ENCODE data around the gene RGS17. TPM values are rescaled to one million over a fixed set of nuclear protein-coding genes. Genes with fewer than 3 reads are reported as not detected.

RGS17 gene
- polyA plus RNA-seq, 6 donors from 2014 or later, result not detected

GRCh38 chr6:153059757-153060156 is 71.3 kb downstream of the RGS17 start:
- peaks cover 0 to 8% of the 10 kb centered on the region in 2 donors for H3K36me3 Mint-ChIP-seq

GRCh38 chr6:153059311-153059710 is 71.8 kb downstream of the RGS17 start:
- Mint-ChIP-seq H3K4me1 (no peaks in the 10 kb centered on the region), H3K9me3 (peaks cover 3 to 15% (median 9%) of the 10 kb centered on the region in 7 donors), H3K36me3 (peaks cover 0 to 8% of the 10 kb centered on the region in 2 donors), H3K27ac (no peak overlapping the region), H3K27me3 (peaks cover 7 to 15% (median 13%) of the 10 kb centered on the region in 3 donors), H3K4me3 (no peak overlapping the region)
- DNase-seq (no peak), ATAC-seq (ENCODE audit: low read depth in 2 of 2) (no peak)

More at GRCh38 chr6:153059757-153060156, 71.3 kb downstream of the RGS17 start:
- Mint-ChIP-seq H3K27ac (peak overlapping the region in 1 of 6 donors; percentile 27), H3K4me3 (no peak overlapping the region), H3K27me3 (peaks cover 8 to 15% (median 11%) of the 10 kb centered on the region in 3 donors), H3K9me3 (peaks cover 5 to 15% (median 9%) of the 10 kb centered on the region in 7 donors), H3K4me1 (no peaks in the 10 kb centered on the region)
- no peak for DNase-seq
- no peak for ATAC-seq (ENCODE audit: low read depth in 2 of 2)

DNA sequence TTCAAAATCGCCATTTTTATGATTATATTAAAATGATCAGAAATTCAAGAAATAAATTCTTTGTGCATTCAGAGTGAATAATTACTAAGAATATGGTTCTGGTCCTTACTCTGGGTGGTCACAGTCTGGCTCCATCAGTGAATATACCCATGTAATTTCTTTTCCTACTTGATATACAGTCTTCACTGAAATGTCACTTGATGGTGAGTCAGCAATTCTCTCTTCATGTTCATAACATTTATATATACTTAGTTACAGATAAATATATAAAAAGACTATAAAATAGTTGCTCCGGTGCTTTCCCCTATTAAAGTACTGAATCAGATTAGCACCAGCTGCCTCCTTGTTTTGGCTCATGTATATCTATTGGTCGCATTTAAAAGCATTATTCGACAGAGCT is 72.2 kb downstream of the RGS17 start:
- Mint-ChIP-seq H3K9me3 (peaks cover 3 to 13% (median 9%) of the 10 kb centered on the region in 7 donors), H3K4me3 (no peak overlapping the region), H3K27ac (no peak overlapping the region), H3K4me1 (no peaks in the 10 kb centered on the region), H3K27me3 (peaks cover 7 to 15% (median 12%) of the 10 kb centered on the region in 3 donors), H3K36me3 (peaks cover 0 to 8% of the 10 kb centered on the region in 2 donors)
- ATAC-seq (ENCODE audit: low read depth in 2 of 2), result no peak
- no peak for DNase-seq

DNA sequence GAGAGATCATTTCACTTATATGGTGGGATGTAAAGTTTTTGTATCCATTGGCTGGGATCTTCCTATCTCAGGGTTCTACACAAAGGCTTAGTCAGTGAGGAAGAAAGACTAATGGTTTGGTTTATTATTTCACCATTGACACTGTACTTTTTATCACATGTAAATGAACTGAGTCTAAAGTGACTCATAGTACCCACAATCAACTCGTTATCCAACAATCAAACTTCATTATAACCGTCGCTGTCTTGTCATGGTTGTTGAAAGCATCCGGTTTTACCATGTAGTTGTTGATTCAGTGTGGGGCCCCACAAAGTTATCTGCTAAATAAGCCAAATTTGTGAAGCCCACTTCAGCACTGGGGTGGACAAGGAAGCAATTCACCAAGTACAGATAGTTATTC is 72.8 kb downstream of the RGS17 start:
- Mint-ChIP-seq H3K36me3 (peaks cover 0 to 4% of the 10 kb centered on the region in 2 donors), H3K27ac (no peak overlapping the region), H3K9me3 (peaks cover under 1 to 7% (median 4%) of the 10 kb centered on the region in 7 donors), H3K4me3 (no peak overlapping the region), H3K27me3 (peaks cover 7 to 10% (median 10%) of the 10 kb centered on the region in 3 donors), H3K4me1 (no peaks in the 10 kb centered on the region)
- DNase-seq, result no peak
- no peak for ATAC-seq (ENCODE audit: low read depth in 2 of 2)

DNA sequence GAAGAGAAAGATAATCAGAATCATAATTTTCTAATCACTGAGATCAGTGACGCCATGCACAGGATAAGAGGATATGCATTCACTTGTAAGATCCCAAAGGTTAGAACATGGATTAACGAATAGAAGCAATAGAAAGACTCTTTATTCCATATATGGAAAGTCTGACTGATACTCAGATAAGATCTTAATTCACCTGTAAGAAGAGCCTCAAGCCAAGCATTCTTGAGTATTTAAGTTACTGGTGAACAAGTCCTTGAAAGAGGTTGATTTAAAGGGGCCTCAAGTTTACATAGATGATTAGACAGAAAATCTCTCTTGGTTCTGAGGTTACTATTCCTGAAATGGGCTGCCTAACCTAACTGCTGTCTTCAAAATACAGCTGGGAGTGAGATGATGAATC is 74.8 kb downstream of the RGS17 start:
- DNase-seq (no peak), ATAC-seq (ENCODE audit: low read depth in 2 of 2) (no peak)
- Mint-ChIP-seq H3K4me3 (no peak overlapping the region), H3K36me3 (peaks cover 0 to 5% of the 10 kb centered on the region in 2 donors), H3K27me3 (peaks cover 6 to 15% (median 7%) of the 10 kb centered on the region in 3 donors), H3K9me3 (peaks cover 0 to 7% (median 0%) of the 10 kb centered on the region in 7 donors), H3K27ac (no peak overlapping the region), H3K4me1 (no peaks in the 10 kb centered on the region)

GRCh38 chr6:153051801-153052200 is 79.3 kb downstream of the RGS17 start:
- ATAC-seq (ENCODE audit: low read depth in 2 of 2) (no peak), DNase-seq (no peak)
- Mint-ChIP-seq H3K27ac (no peak overlapping the region), H3K9me3 (peaks cover 0 to 13% (median 3%) of the 10 kb centered on the region in 7 donors), H3K4me1 (no peaks in the 10 kb centered on the region), H3K36me3 (peaks cover 0 to 6% of the 10 kb centered on the region in 2 donors), H3K4me3 (no peak overlapping the region), H3K27me3 (peaks cover 6 to 16% (median 10%) of the 10 kb centered on the region in 3 donors)

DNA sequence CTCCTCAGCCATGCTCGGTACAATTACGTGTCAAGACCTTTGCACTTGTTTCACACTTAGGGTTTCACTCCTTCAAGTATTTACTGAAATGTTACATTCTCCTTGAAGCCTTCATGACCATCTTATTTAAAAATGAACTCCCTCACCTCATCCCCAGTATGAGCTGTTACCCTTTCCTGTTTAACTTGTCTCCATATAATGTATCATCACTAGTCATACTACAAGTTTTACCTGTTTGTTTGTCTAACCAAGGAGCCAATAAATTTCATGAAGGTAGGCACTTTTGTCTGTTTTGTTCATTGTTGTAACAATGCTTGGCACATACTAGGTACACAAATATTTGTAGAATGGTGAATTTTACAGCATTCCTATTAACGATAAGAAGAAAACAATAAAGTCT is 82.5 kb downstream of the RGS17 start:
- Mint-ChIP-seq H3K36me3 (peaks cover 0 to 6% of the 10 kb centered on the region in 2 donors), H3K27me3 (peaks cover 0 to 12% (median 3%) of the 10 kb centered on the region in 3 donors)
- ATAC-seq (ENCODE audit: low read depth in 2 of 2), result no peak

GRCh38 chr6:153047386-153047785 is 83.7 kb downstream of the RGS17 start:
- Mint-ChIP-seq H3K36me3 (peaks cover 0 to 6% of the 10 kb centered on the region in 2 donors), H3K4me1 (no peaks in the 10 kb centered on the region), H3K9me3 (peaks cover 0 to 13% (median 3%) of the 10 kb centered on the region in 7 donors), H3K4me3 (no peak overlapping the region), H3K27ac (no peak overlapping the region), H3K27me3 (peaks cover 0 to 11% (median 5%) of the 10 kb centered on the region in 3 donors)
- DNase-seq, result no peak
- ATAC-seq (ENCODE audit: low read depth in 2 of 2), result no peak

More for the DNA sequence above, 82.5 kb downstream of the RGS17 start:
- Mint-ChIP-seq H3K4me3 (no peak overlapping the region), H3K9me3 (peaks cover 0 to 13% (median 3%) of the 10 kb centered on the region in 7 donors), H3K4me1 (no peaks in the 10 kb centered on the region), H3K27ac (no peak overlapping the region)
- no peak for DNase-seq

DNA sequence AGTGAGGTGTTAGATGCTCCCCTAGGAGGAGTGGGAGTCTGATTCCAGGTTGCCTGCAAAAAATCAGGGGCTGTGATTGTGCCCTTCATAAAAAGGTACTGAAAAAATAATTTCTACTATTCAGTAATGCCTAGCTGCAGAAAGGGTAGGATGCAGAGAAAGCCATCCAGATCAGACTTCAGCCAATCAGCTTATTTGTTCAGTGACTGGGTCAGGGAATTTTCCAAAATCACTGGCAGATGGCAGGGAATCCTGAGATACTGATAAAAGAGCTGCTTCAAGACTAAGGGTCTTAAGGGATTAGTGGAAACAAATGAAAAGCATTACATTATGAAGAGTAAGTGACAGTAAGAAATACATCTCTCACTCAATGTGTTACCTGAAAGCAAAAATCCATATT is 85.8 kb downstream of the RGS17 start:
- no peaks in the 10 kb centered on the region for H3K36me3 Mint-ChIP-seq
- peaks cover 0 to 6% (median 0%) of the 10 kb centered on the region in 7 donors for H3K9me3 Mint-ChIP-seq
- no peak overlapping the region for H3K4me3 Mint-ChIP-seq
- H3K4me1 Mint-ChIP-seq, result no peaks in the 10 kb centered on the region
- DNase-seq (no peak), ATAC-seq (ENCODE audit: low read depth in 2 of 2) (no peak)
- peaks cover 0 to 6% (median 5%) of the 10 kb centered on the region in 3 donors for H3K27me3 Mint-ChIP-seq
- H3K27ac Mint-ChIP-seq, result no peak overlapping the region

- DNase-seq (no peak), ATAC-seq (ENCODE audit: low read depth in 2 of 2) (no peak)
- H3K9me3 Mint-ChIP-seq, result peaks cover 0 to 6% (median 0%) of the 10 kb centered on the region in 7 donors
- no peak overlapping the region for H3K4me3 Mint-ChIP-seq
- H3K27me3 Mint-ChIP-seq, result peaks cover 0 to 11% (median 6%) of the 10 kb centered on the region in 3 donors
- H3K36me3 Mint-ChIP-seq, result no peaks in the 10 kb centered on the region
- H3K4me1 Mint-ChIP-seq, result no peaks in the 10 kb centered on the region
- H3K27ac Mint-ChIP-seq, result no peak overlapping the region
Measured at GRCh38 chr6:153044295-153044694, 86.8 kb downstream of the RGS17 start.

DNA sequence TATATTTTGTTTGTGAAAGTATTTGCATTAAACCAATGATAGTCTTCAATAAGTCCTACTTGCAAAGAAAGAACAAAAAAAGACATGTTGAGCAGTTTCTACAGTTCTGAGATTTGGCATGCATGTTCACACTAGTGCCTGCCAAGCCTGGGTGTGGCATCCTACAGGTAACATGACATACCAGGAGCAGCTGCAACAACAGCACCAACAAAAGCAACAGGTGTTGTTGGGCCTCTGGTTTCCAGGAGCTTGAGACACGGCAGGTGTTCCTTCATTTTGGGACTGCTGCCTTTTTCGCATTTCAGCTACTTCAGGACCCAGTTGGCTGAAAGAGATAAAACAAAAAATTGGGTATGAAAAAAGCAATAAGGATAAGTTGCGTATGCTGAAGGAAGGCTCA is 87.4 kb downstream of the RGS17 start:
- peaks cover 0 to 6% (median 0%) of the 10 kb centered on the region in 7 donors for H3K9me3 Mint-ChIP-seq
- no peaks in the 10 kb centered on the region for H3K36me3 Mint-ChIP-seq
- DNase-seq (no peak), ATAC-seq (ENCODE audit: low read depth in 2 of 2) (no peak)
- H3K4me1 Mint-ChIP-seq, result no peaks in the 10 kb centered on the region
- peak overlapping the region in 1 of 6 donors; percentile 57 for H3K27ac Mint-ChIP-seq
- H3K4me3 Mint-ChIP-seq, result no peak overlapping the region
- peaks cover 0 to 11% (median 8%) of the 10 kb centered on the region in 3 donors for H3K27me3 Mint-ChIP-seq

DNA sequence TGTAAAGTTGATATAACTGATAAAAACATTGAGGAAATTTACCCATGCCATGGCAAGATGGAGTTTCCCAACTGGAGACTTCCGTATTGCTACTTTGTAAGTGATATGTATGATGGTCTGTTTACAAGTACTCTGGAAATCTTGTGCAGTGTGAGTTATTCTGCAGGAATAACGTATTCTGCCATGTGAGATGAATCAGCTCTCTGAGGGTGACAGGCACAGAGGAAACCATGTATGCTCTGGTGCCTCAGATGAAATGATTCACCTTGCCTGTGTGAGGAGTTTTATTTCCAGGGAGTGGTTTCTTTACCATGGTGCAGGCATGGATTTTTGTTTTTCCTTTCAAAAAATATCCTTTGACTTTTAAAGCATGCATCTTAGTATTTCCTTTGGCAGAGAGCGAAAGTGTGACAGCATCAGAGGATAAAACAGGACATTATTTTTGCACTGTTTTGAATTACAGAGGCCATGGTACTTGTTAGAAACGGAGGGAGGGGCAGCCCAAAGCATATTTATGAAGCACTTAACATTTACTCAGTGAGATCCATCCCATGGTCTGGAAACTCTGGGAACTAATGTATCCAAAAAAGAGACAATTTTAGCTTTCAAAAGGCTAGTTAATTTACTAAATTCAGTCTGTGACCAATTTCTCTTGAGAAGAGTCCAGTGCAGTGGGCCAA is 92.6 kb downstream of the RGS17 start:
- no peak for DNase-seq
- H3K4me3 Mint-ChIP-seq, result no peak overlapping the region
- H3K27me3 Mint-ChIP-seq, result peaks cover 0 to 26% (median 11%) of the 10 kb centered on the region in 3 donors
- H3K4me1 Mint-ChIP-seq, result no peaks in the 10 kb centered on the region
- ATAC-seq (ENCODE audit: low read depth in 2 of 2), result no peak
- H3K27ac Mint-ChIP-seq, result peak overlapping the region in 1 of 6 donors; percentile 10
- H3K9me3 Mint-ChIP-seq, result no peaks in the 10 kb centered on the region
- H3K36me3 Mint-ChIP-seq, result no peaks in the 10 kb centered on the region

DNA sequence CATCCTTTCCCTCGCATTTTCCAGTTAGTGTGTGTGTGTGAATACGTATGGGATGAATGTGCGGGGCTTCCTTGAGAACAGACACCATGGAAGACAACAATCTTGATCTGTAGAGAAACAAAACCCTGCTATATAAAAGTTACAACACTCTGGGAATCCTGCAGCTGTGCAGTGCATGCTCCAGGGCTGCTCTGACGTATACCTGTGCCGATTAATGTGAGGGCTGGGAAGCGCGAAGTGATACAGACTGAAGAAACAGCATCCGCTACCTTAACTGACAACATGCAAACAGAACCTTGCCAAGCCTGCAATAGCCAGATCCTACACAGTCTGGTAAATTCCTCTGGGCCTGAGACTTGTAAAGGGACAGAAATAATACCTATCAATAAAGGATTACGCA is 96.9 kb downstream of the RGS17 start:
- Mint-ChIP-seq H3K4me3 (no peak overlapping the region), H3K27me3 (peaks cover 4 to 44% (median 15%) of the 10 kb centered on the region in 3 donors)

DNA sequence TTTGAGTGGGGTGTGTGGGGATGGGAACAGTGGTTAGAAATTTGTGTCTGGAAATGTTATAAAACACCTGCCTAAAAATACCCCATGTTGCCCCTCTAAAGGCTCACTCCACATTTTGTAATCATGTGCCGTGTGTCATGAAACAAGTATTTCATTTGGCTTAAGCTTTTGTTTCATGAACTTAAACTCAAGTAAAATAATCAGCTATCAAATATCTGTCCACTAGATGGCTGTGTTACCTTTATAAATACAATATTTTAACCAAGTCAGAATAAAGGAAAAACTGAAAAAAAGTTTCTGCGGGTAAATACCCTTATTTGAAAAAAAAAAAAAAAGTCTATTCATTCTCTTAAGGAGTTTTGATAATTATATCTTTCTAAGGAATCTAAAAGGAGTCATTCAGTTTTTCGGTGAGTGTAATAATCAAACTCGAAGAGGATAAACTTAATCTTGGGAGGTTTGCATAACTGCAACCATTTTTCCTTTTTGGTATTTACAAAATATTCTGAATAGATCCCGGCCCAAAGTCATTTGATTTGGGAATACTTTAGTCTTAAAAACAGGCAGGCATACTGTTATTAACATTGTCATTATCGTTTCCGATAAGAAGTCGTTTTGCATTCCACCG is 98.7 kb downstream of the RGS17 start:
- Mint-ChIP-seq H3K4me1 (peaks cover 0 to 7% (median 0%) of the 10 kb centered on the region in 3 donors), H3K4me3 (no peak overlapping the region), H3K36me3 (no peaks in the 10 kb centered on the region), H3K27me3 (peaks cover 4 to 47% (median 28%) of the 10 kb centered on the region in 3 donors), H3K9me3 (no peaks in the 10 kb centered on the region), H3K27ac (no peak overlapping the region)
- no peak for ATAC-seq (ENCODE audit: low read depth in 2 of 2)
- no peak for DNase-seq

More for the DNA sequence above, 96.9 kb downstream of the RGS17 start:
- H3K27ac Mint-ChIP-seq, result no peak overlapping the region
- no peak for DNase-seq
- H3K36me3 Mint-ChIP-seq, result no peaks in the 10 kb centered on the region
- no peak for ATAC-seq (ENCODE audit: low read depth in 2 of 2)
- peaks cover 0 to 7% (median 0%) of the 10 kb centered on the region in 3 donors for H3K4me1 Mint-ChIP-seq
- H3K9me3 Mint-ChIP-seq, result no peaks in the 10 kb centered on the region

Measured in naive B cell (primary cell).